ENCODE data around the gene HSBP1L1. TPM values are rescaled to one million over a fixed set of nuclear protein-coding genes. Genes with fewer than 3 reads are reported as not detected.

HSBP1L1 gene
- total RNA-seq, 1 experiment from 2014 or later = 41.4 TPM

DNA sequence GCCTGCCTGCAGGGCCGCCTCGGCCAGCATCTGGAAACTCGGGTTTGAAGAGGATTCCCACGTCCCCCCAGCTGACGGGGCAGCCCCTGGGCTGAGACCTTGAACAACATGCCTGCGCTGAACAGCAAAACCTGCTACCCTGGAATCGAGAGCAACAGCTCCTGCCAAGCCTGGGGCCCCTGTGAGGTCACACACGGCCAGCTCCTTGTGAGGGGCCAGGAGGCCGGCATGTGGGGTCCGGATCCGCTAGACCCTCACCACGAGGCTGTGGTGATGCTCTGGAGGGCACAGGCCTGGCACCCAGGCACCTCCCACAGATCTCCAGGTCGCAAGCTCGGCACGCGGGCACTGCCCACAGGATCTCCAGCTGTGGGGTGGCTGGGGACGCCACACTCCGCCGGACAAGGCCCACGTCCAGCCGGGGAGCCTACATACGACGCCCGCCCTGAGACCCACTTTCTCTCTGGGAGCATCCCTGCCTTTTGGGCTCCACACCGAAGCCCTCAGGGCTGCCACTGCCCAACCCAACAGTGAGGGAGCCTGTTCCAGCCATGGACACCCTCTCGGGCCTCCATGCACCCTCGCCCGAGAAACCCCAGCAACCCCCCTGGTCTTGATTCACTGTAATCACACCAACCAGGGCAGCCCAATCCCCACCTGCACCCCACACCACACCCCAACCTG is 47.1 kb upstream of the HSBP1L1 start:
- BruUV-seq (replicated peaks) = no TSS peak
- DNase-seq (ENCODE audit: low read depth, low spot score) (no peak), ATAC-seq (no peak)
- H3K9me2 ChIP-seq (ENCODE audit: insufficient read depth) = no peaks in the 10 kb centered on the region
- POLR2A ChIA-PET = no interaction called here
- no peak overlapping the region for H2AFZ ChIP-seq (ENCODE audit: low read depth, low read length, poor library complexity, severe bottlenecking)
- H3K4me3 ChIP-seq (replicated peaks in 1 of 2; ENCODE audit: low read depth in 1 of 2, low read length in 2 of 2) = no peak overlapping the region
- RAD21 ChIA-PET (ENCODE audit: low non-redundant PET in 1 of 2, low total read pairs in 2 of 2, uncharacterized antibody in 2 of 2, unreplicated experiment in 2 of 2) = no interaction called here
- no peaks in the 10 kb centered on the region for H3K9me3 ChIP-seq (ENCODE audit: control insufficient read depth in 1 of 2, insufficient read depth in 1 of 2, low read depth in 1 of 2, low read length in 2 of 2)
- intact Hi-C loops (cut with micrococcal nuclease) = no loop called here
- H3K4me1 ChIP-seq (ENCODE audit: control insufficient read depth in 1 of 2, insufficient read depth in 2 of 2, low read length in 2 of 2) = no peaks in the 10 kb centered on the region
- TF ChIP-seq YY1 (IDR thresholded peaks at IDR 0.05; ENCODE audit: extremely low read depth, insufficient replicate concordance, low read depth, low read length) (no peak), ZBTB33 (IDR thresholded peaks at IDR 0.05; ENCODE audit: extremely low read depth, insufficient replicate concordance, low read length) (no peak), SIN3A (IDR thresholded peaks at IDR 0.05; ENCODE audit: low read depth) (no peak), CBX3 (IDR thresholded peaks at IDR 0.05; ENCODE audit: low read depth) (no peak), MAX (IDR thresholded peaks at IDR 0.05) (no peak), POLR2A (IDR thresholded peaks at IDR 0.05; ENCODE audit: borderline replicate concordance, extremely low read depth, insufficient read depth, insufficient read length) (no peak), FOSL1 (IDR thresholded peaks at IDR 0.05; ENCODE audit: low read depth) (no peak), SP1 (IDR thresholded peaks at IDR 0.05; ENCODE audit: low read depth) (no peak), TCF7L2 (IDR thresholded peaks at IDR 0.05; ENCODE audit: borderline replicate concordance, extremely low read depth, insufficient read depth, insufficient read length) (no peak), EZH2phosphoT487 (IDR thresholded peaks at IDR 0.05; ENCODE audit: borderline replicate concordance) (no peak), SRF (IDR thresholded peaks at IDR 0.05; ENCODE audit: low read depth) (no peak)
- TF ChIP-seq, protein P1, sequence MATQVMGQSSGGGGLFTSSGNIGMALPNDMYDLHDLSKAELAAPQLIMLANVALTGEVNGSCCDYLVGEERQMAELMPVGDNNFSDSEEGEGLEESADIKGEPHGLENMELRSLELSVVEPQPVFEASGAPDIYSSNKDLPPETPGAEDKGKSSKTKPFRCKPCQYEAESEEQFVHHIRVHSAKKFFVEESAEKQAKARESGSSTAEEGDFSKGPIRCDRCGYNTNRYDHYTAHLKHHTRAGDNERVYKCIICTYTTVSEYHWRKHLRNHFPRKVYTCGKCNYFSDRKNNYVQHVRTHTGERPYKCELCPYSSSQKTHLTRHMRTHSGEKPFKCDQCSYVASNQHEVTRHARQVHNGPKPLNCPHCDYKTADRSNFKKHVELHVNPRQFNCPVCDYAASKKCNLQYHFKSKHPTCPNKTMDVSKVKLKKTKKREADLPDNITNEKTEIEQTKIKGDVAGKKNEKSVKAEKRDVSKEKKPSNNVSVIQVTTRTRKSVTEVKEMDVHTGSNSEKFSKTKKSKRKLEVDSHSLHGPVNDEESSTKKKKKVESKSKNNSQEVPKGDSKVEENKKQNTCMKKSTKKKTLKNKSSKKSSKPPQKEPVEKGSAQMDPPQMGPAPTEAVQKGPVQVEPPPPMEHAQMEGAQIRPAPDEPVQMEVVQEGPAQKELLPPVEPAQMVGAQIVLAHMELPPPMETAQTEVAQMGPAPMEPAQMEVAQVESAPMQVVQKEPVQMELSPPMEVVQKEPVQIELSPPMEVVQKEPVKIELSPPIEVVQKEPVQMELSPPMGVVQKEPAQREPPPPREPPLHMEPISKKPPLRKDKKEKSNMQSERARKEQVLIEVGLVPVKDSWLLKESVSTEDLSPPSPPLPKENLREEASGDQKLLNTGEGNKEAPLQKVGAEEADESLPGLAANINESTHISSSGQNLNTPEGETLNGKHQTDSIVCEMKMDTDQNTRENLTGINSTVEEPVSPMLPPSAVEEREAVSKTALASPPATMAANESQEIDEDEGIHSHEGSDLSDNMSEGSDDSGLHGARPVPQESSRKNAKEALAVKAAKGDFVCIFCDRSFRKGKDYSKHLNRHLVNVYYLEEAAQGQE (IDR thresholded peaks at IDR 0.05; ENCODE audit: low read depth) = no peak
- no peak overlapping the region for H3K4me2 ChIP-seq (ENCODE audit: low read length)
- H3K27me3 ChIP-seq (ENCODE audit: insufficient read depth, low read length) = no peaks in the 10 kb centered on the region
- CTCF ChIA-PET = no interaction called here
- no peak overlapping the region for H3K27ac ChIP-seq (ENCODE audit: low read depth, low read length)
- H4K20me1 ChIP-seq (ENCODE audit: insufficient read depth) = no peaks in the 10 kb centered on the region
- peaks cover 0 to 13% of the 10 kb centered on the region in 2 experiments; a peak in 1 of 4 replicates for H3K36me3 ChIP-seq (ENCODE audit: control insufficient read depth in 1 of 2, insufficient read depth in 2 of 2, low read length in 2 of 2)
- peaks cover 33% of the 10 kb centered on the region for H3K79me2 ChIP-seq (ENCODE audit: insufficient read depth, low read length)
- no peak overlapping the region for H3K9ac ChIP-seq (ENCODE audit: low read length)
